WERI-Rb-1 (cell line): Measurements from ENCODE around the gene SDK2.

Experiments
- DNase-seq: peaks from one replicate; pipeline ENCODE4 v3.0.0-alpha.2; 2020
- H3K27ac ChIP-seq: fragments of 250-450 bp; sonication (Bioruptor Pico); 2 replicates; pipeline ENCODE4 v1.5.1; 2020; ENCODE audit warnings: mild to moderate bottlenecking, moderate library complexity
- H3K27me3 ChIP-seq: fragments of 250-450 bp; sonication (Bioruptor Pico); 2 replicates; pipeline ENCODE4 v1.5.1; 2021; ENCODE audit warnings: mild to moderate bottlenecking, low read depth, moderate library complexity; ENCODE audit not compliant: insufficient read depth, severe bottlenecking
- H3K36me3 ChIP-seq: fragments of 250-450 bp; sonication (Bioruptor Pico); 2 replicates; pipeline ENCODE4 v1.5.1; 2020; ENCODE audit warnings: mild to moderate bottlenecking, moderate library complexity
- H3K4me3 ChIP-seq: 2 replicates; pipeline ENCODE4 v1.5.1; 2011; ENCODE audit warnings: low read depth, mild to moderate bottlenecking, control low read depth, low read length
- H3K9me3 ChIP-seq: fragments of 250-450 bp; sonication (Bioruptor Pico); 2 replicates; pipeline ENCODE4 v1.5.1; 2021; ENCODE audit warnings: mild to moderate bottlenecking, moderate library complexity; ENCODE audit not compliant: severe bottlenecking
- TF ChIP-seq, protein P1 (sequence below): IDR thresholded peaks from 2 replicates; pipeline ENCODE4 v1.5.1; 2011; ENCODE audit warnings: low read depth, mild to moderate bottlenecking, control low read depth, inconsistent platforms, low read length

Gene SDK2

DNA sequence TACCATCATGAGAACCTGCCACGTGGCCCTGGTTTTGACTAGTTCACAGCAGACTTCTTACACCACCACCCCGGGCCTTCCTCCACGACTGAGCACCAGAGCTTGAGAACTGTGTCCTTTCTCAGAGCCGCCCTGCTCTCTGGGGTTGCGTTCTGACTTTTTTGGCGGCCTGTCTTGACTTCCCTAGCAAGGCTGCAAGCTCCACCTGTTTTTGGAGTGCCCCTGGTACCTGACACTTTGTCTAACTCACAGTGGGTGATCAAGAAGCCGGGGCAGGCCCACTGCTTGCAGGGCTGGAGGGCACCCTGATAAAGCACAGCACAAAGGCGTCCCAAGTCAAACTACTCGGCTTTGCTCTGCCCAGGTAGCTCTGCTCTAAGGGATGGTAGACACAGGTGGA lies 154.3 kb downstream of the SDK2 start:
- H3K27me3 ChIP-seq, result no peaks in the 10 kb centered on the region
- no peak for DNase-seq
- H3K36me3 ChIP-seq, result peaks cover 14% of the 10 kb centered on the region
- TF ChIP-seq, protein P1, sequence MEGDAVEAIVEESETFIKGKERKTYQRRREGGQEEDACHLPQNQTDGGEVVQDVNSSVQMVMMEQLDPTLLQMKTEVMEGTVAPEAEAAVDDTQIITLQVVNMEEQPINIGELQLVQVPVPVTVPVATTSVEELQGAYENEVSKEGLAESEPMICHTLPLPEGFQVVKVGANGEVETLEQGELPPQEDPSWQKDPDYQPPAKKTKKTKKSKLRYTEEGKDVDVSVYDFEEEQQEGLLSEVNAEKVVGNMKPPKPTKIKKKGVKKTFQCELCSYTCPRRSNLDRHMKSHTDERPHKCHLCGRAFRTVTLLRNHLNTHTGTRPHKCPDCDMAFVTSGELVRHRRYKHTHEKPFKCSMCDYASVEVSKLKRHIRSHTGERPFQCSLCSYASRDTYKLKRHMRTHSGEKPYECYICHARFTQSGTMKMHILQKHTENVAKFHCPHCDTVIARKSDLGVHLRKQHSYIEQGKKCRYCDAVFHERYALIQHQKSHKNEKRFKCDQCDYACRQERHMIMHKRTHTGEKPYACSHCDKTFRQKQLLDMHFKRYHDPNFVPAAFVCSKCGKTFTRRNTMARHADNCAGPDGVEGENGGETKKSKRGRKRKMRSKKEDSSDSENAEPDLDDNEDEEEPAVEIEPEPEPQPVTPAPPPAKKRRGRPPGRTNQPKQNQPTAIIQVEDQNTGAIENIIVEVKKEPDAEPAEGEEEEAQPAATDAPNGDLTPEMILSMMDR, result no peak
- no peak overlapping the region for H3K4me3 ChIP-seq
- H3K9me3 ChIP-seq, result peaks cover 6% of the 10 kb centered on the region
- no peak overlapping the region for H3K27ac ChIP-seq

DNA sequence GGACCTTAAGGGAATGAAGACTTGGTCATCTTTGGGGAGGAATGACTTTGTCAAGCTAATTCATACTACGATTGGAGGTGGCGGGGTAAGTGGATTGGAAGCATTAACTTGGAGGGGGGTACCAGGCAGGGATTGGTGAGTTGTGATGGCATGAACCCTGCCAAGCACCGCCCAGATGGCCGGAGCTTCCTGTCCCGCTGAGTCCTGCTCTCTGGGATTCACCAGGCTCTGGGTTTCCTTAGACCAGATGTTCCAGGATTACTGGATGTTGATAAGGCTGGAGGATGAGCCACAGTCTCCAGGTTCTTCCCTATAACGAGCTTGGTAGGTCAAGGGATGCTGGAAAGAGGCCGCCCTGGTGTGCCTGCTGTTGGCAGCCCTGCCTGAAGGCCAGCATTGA lies 154.9 kb downstream of the SDK2 start:
- Histone ChIP-seq H3K27me3 (no peaks in the 10 kb centered on the region), H3K36me3 (peaks cover 16% of the 10 kb centered on the region), H3K4me3 (no peak overlapping the region), H3K27ac (no peak overlapping the region), H3K9me3 (peaks cover 7% of the 10 kb centered on the region)
- DNase-seq, result peak; percentile 47
- TF ChIP-seq, protein P1, result no peak

DNA sequence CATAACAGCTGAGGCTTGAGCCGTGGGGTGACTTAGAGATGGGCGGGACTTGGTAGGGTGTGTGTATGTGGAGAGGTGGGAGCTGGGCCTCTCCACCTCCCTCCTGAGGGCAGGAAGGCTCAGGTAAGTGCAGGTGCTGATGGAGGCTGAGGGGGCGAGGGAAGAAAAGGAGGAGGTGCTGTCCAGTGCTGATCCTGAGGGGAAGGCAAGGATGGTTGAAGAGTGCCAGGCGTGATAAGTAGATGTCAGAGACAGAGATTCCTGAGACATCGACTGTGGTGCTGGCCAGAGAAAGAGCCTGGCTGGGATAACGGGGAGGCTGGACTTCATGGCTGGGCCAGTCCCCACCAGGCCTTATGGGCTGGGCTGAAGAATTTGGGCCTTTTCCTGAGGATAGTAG lies 159.1 kb downstream of the SDK2 start:
- H3K27ac ChIP-seq, result no peak overlapping the region
- DNase-seq, result no peak
- H3K9me3 ChIP-seq, result peaks cover 7% of the 10 kb centered on the region
- TF ChIP-seq, protein P1, result no peak
- H3K4me3 ChIP-seq, result no peak overlapping the region
- peaks cover 11% of the 10 kb centered on the region for H3K36me3 ChIP-seq
- H3K27me3 ChIP-seq, result no peaks in the 10 kb centered on the region

DNA sequence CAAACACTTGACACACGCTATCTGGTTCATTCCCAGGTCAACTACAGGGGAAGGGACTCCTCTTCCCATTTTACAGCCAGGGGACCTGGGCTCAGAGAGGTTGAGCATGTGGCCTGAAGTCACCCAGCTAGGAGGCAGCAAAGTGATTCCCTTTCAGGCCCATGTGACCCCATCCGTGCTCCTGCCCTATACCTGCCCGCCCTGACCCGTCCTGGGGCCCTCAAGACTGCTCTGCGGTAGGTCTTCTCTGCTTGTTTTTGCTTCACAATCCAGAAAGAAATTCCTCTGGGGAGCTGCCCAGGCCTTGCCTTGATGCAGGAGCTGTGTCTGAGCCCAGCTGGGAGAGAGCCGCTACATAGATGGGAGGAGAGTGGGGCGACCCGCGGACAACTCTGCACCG lies 161.4 kb downstream of the SDK2 start:
- H3K27ac ChIP-seq, result no peak overlapping the region
- peaks cover 11% of the 10 kb centered on the region for H3K36me3 ChIP-seq
- H3K27me3 ChIP-seq, result no peaks in the 10 kb centered on the region
- TF ChIP-seq, protein P1, result no peak
- H3K9me3 ChIP-seq, result peaks cover 7% of the 10 kb centered on the region
- no peak for DNase-seq
- H3K4me3 ChIP-seq, result no peak overlapping the region

DNA sequence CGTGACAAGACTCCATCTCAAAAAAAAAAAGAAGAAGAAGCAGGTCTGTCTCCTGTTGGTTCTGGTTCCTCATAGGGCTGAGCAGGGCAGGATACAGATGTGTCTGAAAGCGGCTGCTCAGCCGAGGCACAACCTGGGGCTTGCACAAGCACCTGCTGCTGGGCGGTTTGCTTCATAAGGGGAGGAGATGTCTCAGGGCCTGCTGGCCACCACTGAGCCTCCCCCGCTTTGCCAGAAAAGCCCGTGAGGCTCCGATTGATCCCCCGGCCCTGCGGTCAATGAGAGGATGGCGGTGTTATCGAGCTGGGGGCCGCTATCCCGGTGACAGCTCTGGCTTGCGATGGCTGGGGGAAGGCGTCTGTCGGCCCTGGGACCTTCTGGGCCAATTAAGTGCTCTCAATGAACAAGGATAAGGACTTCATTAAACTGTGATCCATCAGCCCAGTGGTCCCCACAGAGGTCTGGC lies 162.0 kb downstream of the SDK2 start:
- TF ChIP-seq, protein P1, result no peak
- Histone ChIP-seq H3K9me3 (peaks cover 7% of the 10 kb centered on the region), H3K27ac (no peak overlapping the region), H3K36me3 (peaks cover 11% of the 10 kb centered on the region), H3K4me3 (no peak overlapping the region), H3K27me3 (no peaks in the 10 kb centered on the region)
- no peak for DNase-seq

DNA sequence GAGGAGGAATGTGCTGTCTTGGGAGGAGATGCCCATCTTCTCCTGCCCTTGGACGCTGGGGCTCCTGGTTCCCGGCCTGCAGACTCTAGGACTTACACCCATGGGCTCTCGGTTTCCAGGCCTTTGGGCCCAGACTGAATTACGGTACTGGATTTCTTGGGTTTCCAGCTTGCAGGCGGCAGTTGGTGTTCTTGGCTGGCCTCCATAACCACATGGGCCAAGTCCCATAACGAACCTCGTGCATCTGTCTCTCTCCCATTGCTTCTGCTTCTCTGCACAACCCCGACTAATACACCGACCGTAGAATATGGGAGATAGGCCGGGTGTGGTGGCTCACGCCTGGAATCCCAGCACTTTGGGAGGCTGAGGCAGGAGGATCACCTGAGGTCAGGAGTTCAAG lies 162.6 kb downstream of the SDK2 start:
- Histone ChIP-seq H3K4me3 (no peak overlapping the region), H3K9me3 (peaks cover 7% of the 10 kb centered on the region), H3K36me3 (peaks cover 11% of the 10 kb centered on the region), H3K27ac (no peak overlapping the region), H3K27me3 (no peaks in the 10 kb centered on the region)
- DNase-seq, result no peak
- TF ChIP-seq, protein P1, result no peak
